Measurements from ENCODE around the gene GRB10.
"Not testable (repeated sequence)": the region's sequence is repeated elsewhere in the genome, so short reads cannot be mapped to it uniquely, and the experiment has no call there.

Gene GRB10

GRCh38 chr7:50584386-50584785, 198.3 kb downstream of the GRB10 start:
- H3K27me3 ChIP-seq (ENCODE audit: control insufficient read depth, insufficient read depth, low read length) = no peaks in the 10 kb centered on the region
- no peak overlapping the region for H3K9ac ChIP-seq
- TF ChIP-seq CTCF (IDR thresholded peaks at IDR 0.05) = no peak
- H3K4me1 ChIP-seq = no peaks in the 10 kb centered on the region
- no peaks in the 10 kb centered on the region for H3K36me3 ChIP-seq (ENCODE audit: control insufficient read depth, insufficient read depth, low read length)
- H3K27ac ChIP-seq = no peak overlapping the region
- no peak overlapping the region for H2AFZ ChIP-seq
- no peak overlapping the region for H3K4me2 ChIP-seq (ENCODE audit: low read length)
- H3K79me2 ChIP-seq = no peaks in the 10 kb centered on the region
- no peak overlapping the region for H3K4me3 ChIP-seq (ENCODE audit: low read depth, low read length)
- no peaks in the 10 kb centered on the region for H3K9me3 ChIP-seq (ENCODE audit: control insufficient read depth, low read length)

DNA sequence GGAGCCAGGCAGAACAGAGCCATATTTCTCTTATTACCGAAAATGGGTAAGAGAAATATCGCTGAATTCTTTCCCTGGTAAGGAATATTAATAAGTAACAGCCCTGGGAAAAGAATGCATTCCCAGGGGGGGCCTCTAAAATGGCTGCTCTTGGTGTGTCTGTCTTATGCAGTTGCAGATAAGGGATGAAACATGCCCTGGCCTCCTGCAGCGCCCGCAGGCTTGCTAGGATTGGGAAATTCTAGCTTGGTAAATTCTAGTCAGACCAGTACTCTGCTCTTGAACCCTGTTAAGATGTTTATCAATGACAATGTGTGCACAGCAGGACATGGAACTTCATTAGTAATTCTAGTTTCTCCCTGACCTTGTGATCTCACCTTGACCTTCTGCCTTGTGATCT, 199.4 kb downstream of the GRB10 start:
- not testable (repeated sequence) for H3K79me2 ChIP-seq; H3K9ac ChIP-seq; H2AFZ ChIP-seq; H3K9me3 ChIP-seq (ENCODE audit: control insufficient read depth, low read length); H3K4me3 ChIP-seq (ENCODE audit: low read depth, low read length); H3K4me1 ChIP-seq; H3K4me2 ChIP-seq (ENCODE audit: low read length); H3K27ac ChIP-seq; H3K27me3 ChIP-seq (ENCODE audit: control insufficient read depth, insufficient read depth, low read length); H3K36me3 ChIP-seq (ENCODE audit: control insufficient read depth, insufficient read depth, low read length)

DNA sequence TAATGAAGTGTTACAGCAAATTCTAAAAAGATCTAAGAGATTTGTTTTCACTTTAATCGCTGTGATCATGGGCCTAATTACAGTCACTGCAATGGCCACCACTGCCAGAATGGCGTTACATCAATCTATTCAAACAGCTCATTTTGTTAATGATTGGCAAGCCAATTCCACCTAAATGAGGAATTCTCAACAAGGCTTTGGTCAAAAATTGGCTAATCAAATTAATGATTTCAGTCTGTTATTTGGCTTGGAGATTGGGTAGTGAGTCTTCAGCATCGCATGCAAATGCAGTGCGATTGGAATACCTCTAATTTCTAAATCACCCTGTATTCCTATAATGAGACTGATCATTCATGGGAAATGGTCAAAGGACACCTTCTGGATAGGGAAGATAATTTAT, 200.4 kb downstream of the GRB10 start:
- not testable (repeated sequence) for H3K4me2 ChIP-seq (ENCODE audit: low read length); H3K27ac ChIP-seq; H2AFZ ChIP-seq; H3K36me3 ChIP-seq (ENCODE audit: control insufficient read depth, insufficient read depth, low read length); H3K4me1 ChIP-seq; H3K27me3 ChIP-seq (ENCODE audit: control insufficient read depth, insufficient read depth, low read length); H3K9ac ChIP-seq; H3K79me2 ChIP-seq; H3K4me3 ChIP-seq (ENCODE audit: low read depth, low read length); H3K9me3 ChIP-seq (ENCODE audit: control insufficient read depth, low read length)

- H3K9me3 ChIP-seq (ENCODE audit: control insufficient read depth, low read length); H3K79me2 ChIP-seq; H3K4me3 ChIP-seq (ENCODE audit: low read depth, low read length); H3K27me3 ChIP-seq (ENCODE audit: control insufficient read depth, insufficient read depth, low read length); H3K4me1 ChIP-seq; H3K27ac ChIP-seq; H3K4me2 ChIP-seq (ENCODE audit: low read length); H3K36me3 ChIP-seq (ENCODE audit: control insufficient read depth, insufficient read depth, low read length); H3K9ac ChIP-seq; H2AFZ ChIP-seq: not testable (repeated sequence)
These were observed 202.0 kb downstream of the GRB10 start for GRCh38 chr7:50580666-50581065.

DNA sequence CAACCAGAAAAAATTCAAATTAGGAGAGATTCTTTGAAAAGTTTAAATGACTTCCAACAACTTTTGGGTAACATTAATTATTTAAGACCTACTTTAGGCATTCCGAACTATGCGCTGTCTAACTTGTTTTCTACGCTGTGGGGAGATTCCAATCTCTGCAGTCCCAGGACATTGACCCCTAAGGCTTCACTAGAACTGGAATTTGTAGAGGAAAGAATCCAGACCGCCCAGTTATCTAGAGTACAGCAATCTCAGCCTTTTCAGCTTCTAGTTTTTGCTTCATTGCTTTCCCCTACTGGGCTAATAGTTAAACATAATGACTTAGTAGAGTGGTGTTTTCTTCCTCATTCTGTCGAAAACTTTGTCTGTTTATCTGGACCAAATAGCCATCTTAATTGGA, 202.6 kb downstream of the GRB10 start:
- Histone ChIP-seq H3K27ac (no peak overlapping the region), H3K27me3 (ENCODE audit: control insufficient read depth, insufficient read depth, low read length) (no peaks in the 10 kb centered on the region), H2AFZ (no peak overlapping the region), H3K79me2 (no peaks in the 10 kb centered on the region), H3K4me1 (no peaks in the 10 kb centered on the region), H3K9me3 (ENCODE audit: control insufficient read depth, low read length) (no peaks in the 10 kb centered on the region), H3K4me2 (ENCODE audit: low read length) (no peak overlapping the region), H3K4me3 (ENCODE audit: low read depth, low read length) (no peak overlapping the region), H3K9ac (no peak overlapping the region), H3K36me3 (ENCODE audit: control insufficient read depth, insufficient read depth, low read length) (no peaks in the 10 kb centered on the region)
- no peak for TF ChIP-seq CTCF (IDR thresholded peaks at IDR 0.05)

DNA sequence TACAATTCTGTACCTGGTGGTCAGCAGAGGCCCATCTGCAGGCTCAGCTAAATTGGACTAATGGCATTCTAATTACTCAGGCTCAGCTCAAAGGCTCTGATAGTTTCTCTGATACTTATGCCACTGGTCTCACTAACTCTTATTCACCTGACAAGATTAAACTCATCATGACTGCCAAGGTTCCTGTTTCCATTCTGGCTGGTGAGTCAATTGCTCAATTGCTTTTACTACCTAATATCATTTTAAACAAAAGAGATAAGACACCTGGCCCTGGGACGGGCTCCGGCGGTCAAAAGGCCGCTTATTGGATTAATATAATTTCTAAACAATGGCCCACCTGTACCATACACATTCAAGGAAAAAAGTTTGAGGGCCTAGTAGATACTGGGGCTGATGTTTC, 204.6 kb downstream of the GRB10 start:
- not testable (repeated sequence) for H2AFZ ChIP-seq; H3K9me3 ChIP-seq (ENCODE audit: control insufficient read depth, low read length); H3K27ac ChIP-seq; H3K4me3 ChIP-seq (ENCODE audit: low read depth, low read length); H3K4me2 ChIP-seq (ENCODE audit: low read length); H3K9ac ChIP-seq; H3K27me3 ChIP-seq (ENCODE audit: control insufficient read depth, insufficient read depth, low read length); H3K36me3 ChIP-seq (ENCODE audit: control insufficient read depth, insufficient read depth, low read length); H3K4me1 ChIP-seq; H3K79me2 ChIP-seq

DNA sequence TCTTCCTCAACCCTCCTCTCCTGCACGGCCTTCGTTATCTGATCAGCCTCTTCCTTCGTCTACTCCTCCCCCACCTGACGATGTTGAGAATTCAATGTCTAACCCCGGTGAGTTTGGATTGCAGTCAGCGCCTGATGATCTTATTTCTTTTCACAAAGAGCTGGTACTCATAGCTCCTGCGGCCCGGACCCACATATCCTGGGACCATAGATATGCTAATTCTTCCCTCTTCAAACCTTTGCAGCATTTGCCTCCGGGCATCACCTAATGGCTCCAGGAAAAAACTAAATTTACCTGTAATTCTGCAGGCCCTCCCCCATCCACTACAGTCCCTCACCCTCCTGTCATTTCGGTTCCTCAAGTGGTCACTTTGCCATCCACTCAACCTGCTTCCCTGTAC, 205.1 kb downstream of the GRB10 start:
- Histone ChIP-seq H3K27me3 (ENCODE audit: control insufficient read depth, insufficient read depth, low read length) (no peaks in the 10 kb centered on the region), H3K9ac (no peak overlapping the region), H3K4me2 (ENCODE audit: low read length) (no peak overlapping the region), H3K79me2 (no peaks in the 10 kb centered on the region), H3K4me3 (ENCODE audit: low read depth, low read length) (no peak overlapping the region), H3K9me3 (ENCODE audit: control insufficient read depth, low read length) (no peaks in the 10 kb centered on the region), H3K4me1 (no peaks in the 10 kb centered on the region), H2AFZ (no peak overlapping the region), H3K36me3 (ENCODE audit: control insufficient read depth, insufficient read depth, low read length) (no peaks in the 10 kb centered on the region), H3K27ac (no peak overlapping the region)
- no peak for TF ChIP-seq CTCF (IDR thresholded peaks at IDR 0.05)

DNA sequence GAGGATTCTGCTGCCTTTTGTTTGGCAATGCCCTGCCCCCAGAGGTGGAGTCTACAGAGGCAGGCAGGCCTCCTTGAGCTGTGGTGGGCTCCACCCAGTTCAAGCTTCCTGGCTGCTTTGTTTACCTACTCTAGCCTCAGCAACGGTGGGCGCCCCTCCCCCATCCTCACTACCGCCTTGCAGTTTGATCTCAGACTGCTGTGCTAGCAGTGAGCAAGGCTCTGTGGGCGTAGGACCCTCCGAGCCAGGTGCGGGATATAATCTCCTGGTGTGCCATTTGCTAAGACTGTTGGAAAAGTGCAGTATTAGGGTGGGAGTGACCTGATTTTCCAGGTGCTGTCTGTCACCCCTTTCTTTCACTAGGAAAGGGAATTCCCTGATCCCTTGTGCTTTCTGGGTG, 206.3 kb downstream of the GRB10 start:
- H3K27ac ChIP-seq; H3K9me3 ChIP-seq (ENCODE audit: control insufficient read depth, low read length); H3K4me2 ChIP-seq (ENCODE audit: low read length); H3K36me3 ChIP-seq (ENCODE audit: control insufficient read depth, insufficient read depth, low read length); H3K79me2 ChIP-seq; H3K27me3 ChIP-seq (ENCODE audit: control insufficient read depth, insufficient read depth, low read length); H3K4me3 ChIP-seq (ENCODE audit: low read depth, low read length); H2AFZ ChIP-seq; H3K9ac ChIP-seq; H3K4me1 ChIP-seq: not testable (repeated sequence)
